Measurements from ENCODE around the gene RPL18A. TPM values are rescaled to one million over a fixed set of nuclear protein-coding genes. Genes with fewer than 3 reads are reported as not detected.

The RPL18A gene
- total RNA-seq, 4 donors from 2014 or later = 799 to 1,594 (median 1,135) TPM

DNA sequence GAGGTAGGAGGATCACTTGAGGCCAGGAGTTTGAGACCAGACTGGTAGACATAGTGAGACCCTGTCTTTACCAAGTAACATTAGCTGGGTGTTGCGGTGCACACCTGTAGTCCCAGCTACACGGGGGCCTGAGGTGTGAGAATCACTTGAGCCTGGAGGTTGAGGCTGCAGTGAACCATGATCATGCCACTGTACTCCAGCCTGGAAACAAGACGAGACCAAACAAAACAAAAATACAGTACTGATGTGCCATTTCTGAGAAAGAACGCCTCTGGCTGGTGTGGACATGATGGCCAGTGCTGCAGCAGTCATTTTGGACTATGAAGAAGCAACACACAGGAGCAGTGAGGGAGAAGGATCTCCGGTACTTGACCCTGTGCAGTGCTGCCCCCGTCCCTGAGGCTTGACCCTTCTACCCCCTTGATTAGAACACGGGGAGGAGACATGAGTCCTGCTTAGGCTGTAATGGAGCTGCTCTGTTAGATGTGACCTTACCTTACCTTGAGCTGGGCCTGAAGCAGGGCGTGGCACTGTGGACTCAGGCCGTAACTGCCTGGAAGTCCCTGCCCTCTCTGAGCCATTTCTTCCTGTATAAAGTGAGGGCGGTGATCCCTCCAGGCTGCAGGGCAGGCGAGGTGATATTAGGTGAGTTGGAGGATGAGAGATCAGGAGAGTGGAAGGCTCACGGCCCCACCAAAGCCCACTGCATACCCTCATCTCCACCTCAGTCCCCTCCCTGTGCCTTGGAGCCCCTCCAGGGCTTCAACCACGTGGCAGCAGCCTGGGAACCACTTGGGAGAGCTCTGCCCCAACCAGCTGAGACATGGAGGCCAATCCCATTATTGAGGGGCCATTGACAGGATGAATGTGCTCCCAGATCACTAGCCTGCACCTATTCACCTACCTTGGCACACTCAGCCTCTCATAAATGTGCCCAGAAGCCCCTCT lies 5.9 kb downstream of the RPL18A start:
- no peak for ATAC-seq
- Histone ChIP-seq H3K4me1 (peaks cover 0 to 29% (median 5%) of the 10 kb centered on the region in 3 donors), H3K4me3 (no peak overlapping the region), H3K27ac (peak overlapping the region in 1 of 4 donors; percentile 13), H3K27me3 (peaks cover 14% of the 10 kb centered on the region), H3K9me3 (no peaks in the 10 kb centered on the region), H3K36me3 (peaks cover 0 to 52% of the 10 kb centered on the region in 2 donors)
- WGBS, 2 donors (ENCODE audit: low coverage in 1 of 2) = 60 to 73% methylated on average over 3 to 7 of the region's 13 CpGs
- no peak for TF ChIP-seq POLR2A (IDR thresholded peaks at IDR 0.05)
- TF ChIP-seq POLR2AphosphoS5 (IDR thresholded peaks at IDR 0.05) = peak; percentile 43
- TF ChIP-seq, protein P1, sequence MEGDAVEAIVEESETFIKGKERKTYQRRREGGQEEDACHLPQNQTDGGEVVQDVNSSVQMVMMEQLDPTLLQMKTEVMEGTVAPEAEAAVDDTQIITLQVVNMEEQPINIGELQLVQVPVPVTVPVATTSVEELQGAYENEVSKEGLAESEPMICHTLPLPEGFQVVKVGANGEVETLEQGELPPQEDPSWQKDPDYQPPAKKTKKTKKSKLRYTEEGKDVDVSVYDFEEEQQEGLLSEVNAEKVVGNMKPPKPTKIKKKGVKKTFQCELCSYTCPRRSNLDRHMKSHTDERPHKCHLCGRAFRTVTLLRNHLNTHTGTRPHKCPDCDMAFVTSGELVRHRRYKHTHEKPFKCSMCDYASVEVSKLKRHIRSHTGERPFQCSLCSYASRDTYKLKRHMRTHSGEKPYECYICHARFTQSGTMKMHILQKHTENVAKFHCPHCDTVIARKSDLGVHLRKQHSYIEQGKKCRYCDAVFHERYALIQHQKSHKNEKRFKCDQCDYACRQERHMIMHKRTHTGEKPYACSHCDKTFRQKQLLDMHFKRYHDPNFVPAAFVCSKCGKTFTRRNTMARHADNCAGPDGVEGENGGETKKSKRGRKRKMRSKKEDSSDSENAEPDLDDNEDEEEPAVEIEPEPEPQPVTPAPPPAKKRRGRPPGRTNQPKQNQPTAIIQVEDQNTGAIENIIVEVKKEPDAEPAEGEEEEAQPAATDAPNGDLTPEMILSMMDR (IDR thresholded peaks at IDR 0.05) = no peak
- TF ChIP-seq EP300 (IDR thresholded peaks at IDR 0.05) = no peak

DNA sequence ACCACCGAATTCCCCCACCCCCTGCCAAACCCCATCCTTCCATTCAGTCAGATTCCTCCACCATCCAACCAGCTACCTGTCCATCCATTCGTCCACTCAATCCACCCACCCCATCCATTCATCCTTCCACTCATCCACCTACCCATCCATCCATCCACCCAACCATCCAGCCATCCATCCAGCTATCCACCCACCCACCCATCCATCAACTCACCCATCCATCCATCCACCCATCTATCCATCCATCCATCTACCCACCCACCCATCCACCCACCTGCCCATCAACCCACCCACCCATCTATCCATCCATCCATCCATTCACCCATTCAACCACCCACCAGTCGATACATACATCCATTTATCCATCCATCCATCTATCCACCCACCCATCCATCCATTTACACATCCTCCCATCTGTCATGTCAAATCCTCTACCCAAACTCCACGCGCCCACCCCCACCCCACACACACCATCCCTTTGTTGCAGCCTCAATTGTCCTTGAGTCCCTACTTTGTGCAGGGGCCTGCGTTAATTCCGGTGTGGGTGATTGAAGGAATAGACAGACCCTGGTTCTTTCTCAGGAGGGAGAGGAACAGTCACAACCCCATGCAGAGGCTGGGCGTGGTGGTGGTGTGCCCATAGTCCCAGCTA lies 6.7 kb downstream of the RPL18A start:
- Histone ChIP-seq H3K36me3 (peaks cover 0 to 49% of the 10 kb centered on the region in 2 donors), H3K27ac (peak overlapping the region in 1 of 4 donors; percentile 13)

DNA sequence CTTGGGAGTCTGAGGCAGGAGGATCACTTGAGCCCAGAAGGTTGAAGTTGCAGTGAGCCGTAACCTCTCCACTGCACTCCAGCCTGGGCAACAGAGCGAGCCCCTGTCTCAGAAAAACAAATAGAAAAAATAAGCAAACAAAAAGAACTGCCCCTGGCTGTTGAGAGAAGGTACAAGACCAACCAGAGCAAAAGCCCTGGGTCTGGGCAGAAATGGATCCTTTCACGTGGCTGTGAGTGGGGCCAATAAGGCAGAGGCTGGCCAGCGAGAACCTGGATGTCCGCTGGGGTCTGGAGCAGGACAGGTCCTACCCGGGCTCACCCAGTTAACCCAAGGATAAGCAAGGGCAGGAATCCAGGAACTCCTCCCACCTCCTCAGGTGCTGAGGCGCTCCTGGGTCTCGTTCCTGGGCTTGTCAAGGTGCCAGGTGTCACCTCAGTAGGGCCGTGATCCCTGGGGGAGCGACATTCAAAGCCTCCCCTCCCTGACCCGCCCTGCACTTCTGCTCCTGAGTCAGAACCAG lies 7.3 kb downstream of the RPL18A start:
- TF ChIP-seq POLR2A (IDR thresholded peaks at IDR 0.05) = no peak
- no peak for TF ChIP-seq POLR2AphosphoS5 (IDR thresholded peaks at IDR 0.05)
- no peak for TF ChIP-seq EP300 (IDR thresholded peaks at IDR 0.05)
- TF ChIP-seq, protein P1 (IDR thresholded peaks at IDR 0.05) = no peak
- Histone ChIP-seq H3K4me1 (peaks cover 0 to 21% (median 3%) of the 10 kb centered on the region in 3 donors), H3K9me3 (no peaks in the 10 kb centered on the region), H3K36me3 (peaks cover 0 to 44% of the 10 kb centered on the region in 2 donors), H3K4me3 (no peak overlapping the region), H3K27me3 (peaks cover 27% of the 10 kb centered on the region), H3K27ac (no peak overlapping the region)
- WGBS, 2 donors (ENCODE audit: low coverage in 1 of 2) = 65 to 90% methylated on average over 2 to 4 of the region's 11 CpGs
- ATAC-seq = no peak

More for the DNA sequence above, 6.7 kb downstream of the RPL18A start:
- 82 to 91% methylated on average over 3 to 7 of the region's 8 CpGs for WGBS, 2 donors (ENCODE audit: low coverage in 1 of 2)
- Histone ChIP-seq H3K4me3 (no peak overlapping the region), H3K9me3 (no peaks in the 10 kb centered on the region), H3K4me1 (peaks cover 0 to 21% (median 0%) of the 10 kb centered on the region in 3 donors), H3K27me3 (peaks cover 22% of the 10 kb centered on the region)
- TF ChIP-seq, protein P1 (IDR thresholded peaks at IDR 0.05) = no peak
- TF ChIP-seq POLR2A (IDR thresholded peaks at IDR 0.05) (no peak), EP300 (IDR thresholded peaks at IDR 0.05) (no peak), POLR2AphosphoS5 (IDR thresholded peaks at IDR 0.05) (no peak)
- no peak for ATAC-seq

DNA sequence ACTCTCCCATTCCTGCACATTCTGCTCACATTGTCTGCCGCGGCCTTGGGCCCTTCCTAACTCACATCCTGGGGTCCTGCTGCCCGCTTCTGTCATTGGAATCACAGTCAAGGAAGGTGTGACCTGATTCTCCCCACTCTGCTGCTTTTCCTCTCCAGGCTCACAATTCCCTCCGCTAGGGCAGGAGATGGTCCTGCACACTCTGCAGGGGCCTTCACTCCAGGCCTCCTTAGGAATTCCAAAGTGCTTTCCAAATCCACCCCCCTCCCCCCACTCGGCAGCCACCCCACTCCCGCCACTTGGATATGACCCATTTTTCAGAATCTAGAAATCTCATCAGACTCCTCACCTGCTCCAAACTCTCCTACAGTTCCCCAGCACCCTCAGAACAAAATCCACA lies 9.0 kb downstream of the RPL18A start:
- Histone ChIP-seq H3K36me3 (peaks cover 0 to 27% of the 10 kb centered on the region in 2 donors), H3K4me1 (peaks cover 0 to 24% (median 6%) of the 10 kb centered on the region in 3 donors), H3K9me3 (no peaks in the 10 kb centered on the region), H3K27me3 (peaks cover 44% of the 10 kb centered on the region), H3K27ac (no peak overlapping the region), H3K4me3 (no peak overlapping the region)
- TF ChIP-seq, protein P1 (IDR thresholded peaks at IDR 0.05) = no peak
- TF ChIP-seq POLR2A (IDR thresholded peaks at IDR 0.05) (no peak), POLR2AphosphoS5 (IDR thresholded peaks at IDR 0.05) (no peak), EP300 (IDR thresholded peaks at IDR 0.05) (no peak)
- WGBS, 2 donors (ENCODE audit: low coverage in 1 of 2) = 53% methylated on average over 5 of the region's 6 CpGs; no CpG with 5 or more reads in 1 of the 2 donors
- no peak for ATAC-seq
